Esophagus muscularis mucosa (tissue), 4 donors: ENCODE results near the gene IFITM1. TPM values are rescaled to one million over a fixed set of nuclear protein-coding genes. Genes with fewer than 3 reads are reported as not detected.
"Not testable (repeated sequence)": the region's sequence is repeated elsewhere in the genome, so short reads cannot be mapped to it uniquely, and the experiment has no call there.

ENCODE experiments used
- DNase-seq: peaks from one replicate; pipeline ENCODE4 v3.0.0-alpha.2; 2017; ENCODE audit errors: extremely low spot score
- H3K27ac ChIP-seq, 4 donors: fragments of 200-600 bp; sonication (generic); replicated peaks in 1 of 4; 1 replicate in 3 of 4; 2 replicates in 1 of 4; pipeline ENCODE4 v1.5.1; 2016 to 2019; ENCODE audit warnings: mild to moderate bottlenecking in 1 of 4
- H3K27me3 ChIP-seq, 4 donors: fragments of 200-600 bp; sonication (generic); one replicate each; pipeline versions ENCODE4 v1.5.1 to v1.6.0; 2016 to 2019
- H3K36me3 ChIP-seq, 4 donors: fragments of 200-600 bp; sonication (generic); one replicate each; pipeline ENCODE4 v1.5.1; 2016 to 2019
- H3K4me1 ChIP-seq, 4 donors: fragments of 200-600 bp; sonication (generic); one replicate each; pipeline ENCODE4 v1.5.1; 2016 to 2019
- H3K4me3 ChIP-seq, 4 donors: fragments of 200-600 bp; sonication (generic); 1 replicate in 2 of 4; 2 replicates in 2 of 4; pipeline ENCODE4 v1.5.1; 2016 to 2019; ENCODE audit warnings: mild to moderate bottlenecking in 4 of 4, moderate library complexity in 1 of 4
- H3K9me3 ChIP-seq, 4 donors: fragments of 200-600 bp; sonication (generic); 1 replicate in 3 of 4; 2 replicates in 1 of 4; pipeline ENCODE4 v1.5.1; 2016 to 2019
- CTCF ChIP-seq, 3 experiments: fragments of 200-600 bp in 2 of 3; fragments of 450-650 bp in 1 of 3; sonication (generic) in 2 of 3; IDR thresholded peaks; one replicate each; pipeline ENCODE4 v1.5.1; 2017 to 2019; ENCODE audit warnings: antibody characterized with exemption in 3 of 3, mild to moderate bottlenecking in 2 of 3, moderate library complexity in 1 of 3
- EP300 ChIP-seq: sonication (generic); formaldehyde crosslinking; IDR thresholded peaks from one replicate; pipeline ENCODE4 v1.6.1; 2017; ENCODE audit warnings: antibody characterized with exemption
- POLR2A ChIP-seq: fragments of 450-650 bp; IDR thresholded peaks from one replicate; pipeline ENCODE4 v1.6.1; 2017; ENCODE audit warnings: antibody characterized with exemption, moderate library complexity, mild to moderate bottlenecking, low read depth
- POLR2AphosphoS5 ChIP-seq, 2 donors: sonication (generic); formaldehyde crosslinking; IDR thresholded peaks; one replicate each; pipeline ENCODE4 v1.6.1; 2017; ENCODE audit warnings: antibody characterized with exemption in 2 of 2
- WGBS: methylation state at CpG from one replicate; pipeline ENCODE4 v1.1.5; 2018; 5-methylcytosine and 5-hydroxymethylcytosine counted together
- intact Hi-C: fragments of 100-400 bp; cut with DNase I; formaldehyde crosslinking; loops from one replicate; pipeline ENCODE4 v1.15.1; 2023
- total RNA-seq, 4 donors: library from RNA; depleted of rRNA; stranded (reverse); fragments of >200 nt; gene quantifications; one replicate each; pipeline versions ENCODE4 v1.1.0 to v1.2.1, GENCODE V29; 2016

The IFITM1 gene
- total RNA-seq, 4 donors from 2014 or later, result 60.6 to 197 (median 171) TPM

DNA sequence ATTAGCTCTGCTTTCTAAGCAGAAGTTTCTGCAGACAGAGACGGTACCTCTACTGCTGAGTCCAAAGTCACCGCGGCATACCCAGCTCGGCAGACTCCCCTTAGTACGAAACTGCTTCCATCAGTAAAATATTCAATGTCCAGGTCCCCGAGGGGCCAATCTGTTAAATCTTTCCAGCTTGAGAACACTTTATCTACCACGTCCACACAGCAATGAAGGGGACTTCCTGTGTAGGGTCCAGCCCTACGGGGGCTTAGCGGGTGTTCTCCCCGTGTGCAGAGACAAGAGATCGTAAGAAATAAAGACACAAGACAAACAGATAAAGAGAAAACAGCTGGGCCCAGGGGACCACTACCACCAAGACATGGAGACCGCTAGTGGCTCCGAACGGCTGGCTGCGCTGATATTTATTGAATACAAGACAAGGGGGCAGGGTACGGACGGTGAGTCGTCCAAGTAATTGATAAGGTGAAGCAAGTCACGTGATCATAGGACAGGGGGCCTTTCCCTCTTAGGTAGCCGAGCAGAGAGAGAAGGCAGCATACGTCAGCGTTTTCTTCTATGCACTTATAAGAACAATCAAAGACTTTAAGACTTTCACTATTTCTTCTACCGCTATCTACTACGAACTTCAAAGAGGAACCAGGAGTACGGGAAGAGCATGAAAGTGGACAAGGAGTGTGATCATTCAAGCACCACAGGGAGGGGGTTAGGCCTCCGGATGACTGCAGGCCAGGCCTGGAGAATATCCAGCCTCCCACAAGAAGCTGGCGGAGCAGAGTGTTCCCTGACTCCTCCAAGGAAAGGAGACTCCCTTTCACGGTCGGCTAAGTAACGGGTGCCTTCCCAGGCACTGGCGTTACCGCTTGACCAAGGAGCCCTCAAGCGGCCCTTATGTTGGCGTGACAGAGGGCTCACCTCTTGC is 11.0 kb downstream of the IFITM1 start:
- peak in 1 of 2 donors; percentile 17 for TF ChIP-seq POLR2AphosphoS5 (IDR thresholded peaks at IDR 0.05)
- intact Hi-C loops, H3K9me3 ChIP-seq, H3K27me3 ChIP-seq, H3K36me3 ChIP-seq, DNase-seq: not testable (repeated sequence)
- Histone ChIP-seq H3K27ac (peak overlapping the region; percentile 86 to 90 (median 87)), H3K4me3 (peak overlapping the region in 2 of 4 donors; percentile 20 to 21), H3K4me1 (peaks cover 46 to 61% (median 52%) of the 10 kb centered on the region in 4 donors)
- WGBS, result 56% methylated on average over 27 of the region's 34 CpGs

DNA sequence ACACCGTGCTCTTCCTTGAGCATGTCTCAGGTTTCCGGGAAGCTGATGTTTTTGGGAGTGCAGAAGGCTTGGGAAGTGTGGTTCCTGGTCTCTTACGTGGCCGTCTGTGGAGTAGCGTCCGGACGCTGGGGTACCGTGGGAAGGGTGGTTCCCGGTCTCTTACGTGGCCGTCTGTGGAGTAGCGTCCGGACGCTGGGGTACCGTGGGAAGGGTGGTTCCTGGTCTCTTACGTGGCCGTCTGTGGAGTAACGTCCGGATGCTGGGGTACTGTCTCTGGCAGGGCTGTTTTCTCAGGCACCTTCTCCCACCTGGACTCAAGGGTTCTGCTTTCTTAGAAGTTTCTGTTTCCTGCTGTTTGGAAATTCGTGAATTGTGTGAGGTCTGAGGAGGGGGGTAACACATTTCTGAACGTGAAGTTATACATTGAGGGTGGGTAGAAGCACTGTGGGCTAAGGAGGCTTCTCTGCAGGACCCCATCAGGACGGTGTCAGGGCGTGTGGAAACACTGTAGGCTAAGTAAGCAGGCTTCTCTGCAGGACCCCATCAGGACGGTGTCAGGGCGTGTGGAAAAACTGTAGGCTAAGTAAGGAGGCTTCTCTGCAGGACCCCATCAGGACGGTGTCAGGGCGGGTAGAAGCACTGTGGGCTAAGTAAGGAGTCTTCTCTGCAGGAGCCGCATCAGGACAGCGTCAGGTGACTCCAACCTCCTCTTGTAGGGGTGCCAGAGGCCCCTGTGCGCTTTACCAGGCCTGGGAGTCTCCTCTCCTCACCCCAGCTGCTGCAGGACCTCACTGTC is 12.2 kb downstream of the IFITM1 start:
- H3K4me1 ChIP-seq, result peaks cover 46 to 58% (median 50%) of the 10 kb centered on the region in 4 donors
- H3K4me3 ChIP-seq, result peak overlapping the region in 1 of 4 donors; percentile 15
- no peak for DNase-seq
- intact Hi-C loops, result loop anchor here (2.0 kb wide), 1 partner anchor 27 kb away; no protein-coding TSS in a partner anchor
- H3K36me3 ChIP-seq, result no peaks in the 10 kb centered on the region
- H3K27me3 ChIP-seq, result no peaks in the 10 kb centered on the region
- no peak for TF ChIP-seq POLR2AphosphoS5 (IDR thresholded peaks at IDR 0.05)
- TF ChIP-seq CTCF (IDR thresholded peaks at IDR 0.05), result no peak
- TF ChIP-seq EP300, result no peak
- TF ChIP-seq POLR2A, result no peak
- peak overlapping the region; percentile 86 to 90 (median 87) for H3K27ac ChIP-seq
- 83% methylated on average over 29 of the region's 30 CpGs for WGBS
- no peaks in the 10 kb centered on the region for H3K9me3 ChIP-seq

GRCh38 chr11:326592-326841 is 12.7 kb downstream of the IFITM1 start:
- WGBS, result 83% methylated on average over 6 of the region's 6 CpGs
- H3K27ac ChIP-seq, result peak overlapping the region; percentile 86 to 90 (median 87)
- H3K4me3 ChIP-seq, result peak overlapping the region in 3 of 4 donors; percentile 8 to 15 (median 9)
- intact Hi-C loops, result loop anchor here (2.0 kb wide), 1 partner anchor 26 kb away; no protein-coding TSS in a partner anchor
- no peak for DNase-seq
- no peaks in the 10 kb centered on the region for H3K36me3 ChIP-seq
- TF ChIP-seq POLR2A, result no peak
- no peaks in the 10 kb centered on the region for H3K27me3 ChIP-seq
- no peaks in the 10 kb centered on the region for H3K9me3 ChIP-seq
- H3K4me1 ChIP-seq, result peaks cover 46 to 57% (median 48%) of the 10 kb centered on the region in 4 donors

- H3K27me3 ChIP-seq, result no peaks in the 10 kb centered on the region
- no peaks in the 10 kb centered on the region for H3K36me3 ChIP-seq
- no peaks in the 10 kb centered on the region for H3K9me3 ChIP-seq
- peak overlapping the region; percentile 86 to 90 (median 87) for H3K27ac ChIP-seq
- peaks cover 46 to 57% (median 48%) of the 10 kb centered on the region in 4 donors for H3K4me1 ChIP-seq
- peak; percentile 97 for DNase-seq
- WGBS, result 38% methylated on average over 7 of the region's 19 CpGs
- peak overlapping the region; percentile 8 to 25 (median 14) for H3K4me3 ChIP-seq
- intact Hi-C loops, result loop anchor here (2.0 kb wide), 1 partner anchor 26 kb away; no protein-coding TSS in a partner anchor
- peak; percentile 66 to 79 for TF ChIP-seq POLR2AphosphoS5 (IDR thresholded peaks at IDR 0.05)
- no peak for TF ChIP-seq EP300
Observed at GRCh38 chr11:326842-327580, 13.2 kb downstream of the IFITM1 start.

DNA sequence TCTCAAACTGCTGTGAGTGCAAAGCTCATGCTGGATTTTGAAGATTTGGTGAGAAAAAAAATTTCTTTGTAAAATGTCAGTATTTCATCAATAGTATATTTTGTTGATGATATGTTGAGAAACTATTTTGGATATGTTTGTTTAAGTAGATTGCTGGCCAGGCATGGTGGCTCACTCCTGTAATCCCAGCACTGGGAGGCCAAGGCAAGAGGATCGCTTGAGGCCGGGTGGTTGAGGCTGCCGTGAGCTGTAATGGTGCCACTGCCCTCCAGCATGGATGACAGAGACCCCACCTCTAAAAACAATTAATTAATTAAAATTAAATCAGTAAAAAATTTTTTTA is 13.7 kb downstream of the IFITM1 start:
- H3K9me3 ChIP-seq, result no peaks in the 10 kb centered on the region
- intact Hi-C loops, result loop anchor here (2.0 kb wide), 1 partner anchor 25 kb away; no protein-coding TSS in a partner anchor
- TF ChIP-seq POLR2AphosphoS5 (IDR thresholded peaks at IDR 0.05), result no peak
- no peak for TF ChIP-seq POLR2A
- no peak for TF ChIP-seq CTCF (IDR thresholded peaks at IDR 0.05)
- no peak for TF ChIP-seq EP300
- peak overlapping the region in 2 of 4 donors; percentile 12 to 25 for H3K4me3 ChIP-seq
- H3K27ac ChIP-seq, result peak overlapping the region; percentile 86 to 90 (median 87)
- H3K4me1 ChIP-seq, result peaks cover 44 to 54% (median 47%) of the 10 kb centered on the region in 4 donors
- H3K36me3 ChIP-seq, result no peaks in the 10 kb centered on the region
- DNase-seq, result no peak
- 90% methylated on average over 3 of the region's 3 CpGs for WGBS
- H3K27me3 ChIP-seq, result no peaks in the 10 kb centered on the region
